ENCODE results near the gene GPS1. TPM values are rescaled to one million over a fixed set of nuclear protein-coding genes. Genes with fewer than 3 reads are reported as not detected.

The GPS1 gene
- total RNA-seq, 1 experiment from 2014 or later = 181 TPM

- TF ChIP-seq E2F1 (CRISPR knock-in tag; IDR thresholded peaks at IDR 0.05) = no peak
- TF ChIP-seq, protein P1, sequence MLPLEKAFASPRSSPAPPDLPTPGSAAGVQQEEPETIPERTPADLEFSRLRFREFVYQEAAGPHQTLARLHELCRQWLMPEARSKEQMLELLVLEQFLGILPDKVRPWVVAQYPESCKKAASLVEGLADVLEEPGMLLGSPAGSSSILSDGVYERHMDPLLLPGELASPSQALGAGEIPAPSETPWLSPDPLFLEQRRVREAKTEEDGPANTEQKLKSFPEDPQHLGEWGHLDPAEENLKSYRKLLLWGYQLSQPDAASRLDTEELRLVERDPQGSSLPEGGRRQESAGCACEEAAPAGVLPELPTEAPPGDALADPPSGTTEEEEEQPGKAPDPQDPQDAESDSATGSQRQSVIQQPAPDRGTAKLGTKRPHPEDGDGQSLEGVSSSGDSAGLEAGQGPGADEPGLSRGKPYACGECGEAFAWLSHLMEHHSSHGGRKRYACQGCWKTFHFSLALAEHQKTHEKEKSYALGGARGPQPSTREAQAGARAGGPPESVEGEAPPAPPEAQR (CRISPR knock-in tag; IDR thresholded peaks at IDR 0.05) = no peak
These were observed 34.0 kb upstream of the GPS1 start (continued) for GRCh38 chr17:82017612-82018151.

DNA sequence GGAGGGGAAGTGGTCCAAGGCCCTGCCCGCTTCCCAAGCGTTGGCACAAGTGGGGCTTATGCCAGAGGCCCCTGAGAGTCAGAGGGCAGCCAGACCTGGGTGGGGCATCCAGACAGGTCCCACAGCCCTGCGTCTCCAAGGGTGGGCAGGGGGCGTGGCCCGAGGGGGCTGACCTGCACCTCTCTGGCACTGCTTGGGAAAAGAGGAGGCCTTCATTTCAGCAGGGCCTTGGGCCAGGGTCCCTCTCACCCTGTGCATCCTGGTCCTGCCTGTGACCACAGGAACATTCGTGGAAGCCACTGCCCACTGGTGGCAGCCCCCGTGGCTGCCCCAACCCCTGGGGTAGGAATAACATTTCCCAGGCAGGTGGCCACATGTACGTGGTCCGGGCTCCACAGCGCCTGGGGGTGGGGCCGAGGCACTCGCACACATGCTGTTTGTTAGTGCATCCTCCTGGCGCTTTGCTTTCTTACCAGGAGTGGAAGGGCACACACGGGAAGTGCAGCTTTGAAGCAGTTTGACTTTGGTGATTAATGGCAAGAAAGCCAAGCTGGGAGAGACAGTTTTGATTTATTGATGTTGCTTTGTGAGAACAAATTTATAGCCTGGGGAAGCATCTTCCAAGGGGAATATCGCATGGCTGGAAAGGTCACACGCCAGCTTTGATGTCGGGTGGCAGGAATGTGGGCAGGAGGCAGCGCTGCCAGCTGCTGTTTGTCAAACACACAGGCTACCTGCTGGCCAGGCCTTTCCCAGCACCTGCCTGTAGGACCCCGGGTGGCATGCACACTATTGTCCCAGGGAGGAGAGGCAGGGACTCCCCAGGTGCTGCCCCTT is 33.3 kb upstream of the GPS1 start:
- H3K4me1 Mint-ChIP-seq = peaks cover 5% of the 10 kb centered on the region
- no peaks in the 10 kb centered on the region; the same call in 1 of the 2 replicates for H3K36me3 Mint-ChIP-seq
- no peak overlapping the region for H3K4me3 Mint-ChIP-seq
- ChIA-PET POLR2A (no interaction called here), CTCF (interaction anchor here (1.0 to 8.8 kb wide), 7 partner anchors 13 to 212 kb away, joined by 3 to 119 read pairs (median 4); partner anchors contain the start of genes DCXR, MAFG and RAC3)
- TF ChIP-seq FOXP1 (CRISPR knock-in tag; IDR thresholded peaks at IDR 0.05; ENCODE audit: borderline replicate concordance) (no peak), ZNF281 (CRISPR knock-in tag; IDR thresholded peaks at IDR 0.05) (no peak), GRHL2 (CRISPR knock-in tag; IDR thresholded peaks at IDR 0.05; ENCODE audit: insufficient replicate concordance, severe bottlenecking) (no peak), ATF1 (CRISPR knock-in tag; IDR thresholded peaks at IDR 0.05) (no peak), KAT7 (CRISPR knock-in tag; IDR thresholded peaks at IDR 0.05; ENCODE audit: borderline replicate concordance) (no peak), TCF7 (CRISPR knock-in tag; IDR thresholded peaks at IDR 0.05; ENCODE audit: low read depth) (no peak), NFE2L1 (CRISPR knock-in tag; IDR thresholded peaks at IDR 0.05) (no peak), JUN (CRISPR knock-in tag; IDR thresholded peaks at IDR 0.05) (no peak), CDX4 (CRISPR knock-in tag; IDR thresholded peaks at IDR 0.05; ENCODE audit: borderline replicate concordance) (no peak)
- TF ChIP-seq, protein P2, sequence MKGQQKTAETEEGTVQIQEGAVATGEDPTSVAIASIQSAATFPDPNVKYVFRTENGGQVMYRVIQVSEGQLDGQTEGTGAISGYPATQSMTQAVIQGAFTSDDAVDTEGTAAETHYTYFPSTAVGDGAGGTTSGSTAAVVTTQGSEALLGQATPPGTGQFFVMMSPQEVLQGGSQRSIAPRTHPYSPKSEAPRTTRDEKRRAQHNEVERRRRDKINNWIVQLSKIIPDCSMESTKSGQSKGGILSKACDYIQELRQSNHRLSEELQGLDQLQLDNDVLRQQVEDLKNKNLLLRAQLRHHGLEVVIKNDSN (CRISPR knock-in tag; IDR thresholded peaks at IDR 0.05) = no peak
- TF ChIP-seq, protein P3, sequence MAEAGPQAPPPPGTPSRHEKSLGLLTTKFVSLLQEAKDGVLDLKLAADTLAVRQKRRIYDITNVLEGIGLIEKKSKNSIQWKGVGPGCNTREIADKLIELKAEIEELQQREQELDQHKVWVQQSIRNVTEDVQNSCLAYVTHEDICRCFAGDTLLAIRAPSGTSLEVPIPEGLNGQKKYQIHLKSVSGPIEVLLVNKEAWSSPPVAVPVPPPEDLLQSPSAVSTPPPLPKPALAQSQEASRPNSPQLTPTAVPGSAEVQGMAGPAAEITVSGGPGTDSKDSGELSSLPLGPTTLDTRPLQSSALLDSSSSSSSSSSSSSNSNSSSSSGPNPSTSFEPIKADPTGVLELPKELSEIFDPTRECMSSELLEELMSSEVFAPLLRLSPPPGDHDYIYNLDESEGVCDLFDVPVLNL (CRISPR knock-in tag; IDR thresholded peaks at IDR 0.05; ENCODE audit: borderline replicate concordance, low read depth) = no peak
- TF ChIP-seq, protein P4, sequence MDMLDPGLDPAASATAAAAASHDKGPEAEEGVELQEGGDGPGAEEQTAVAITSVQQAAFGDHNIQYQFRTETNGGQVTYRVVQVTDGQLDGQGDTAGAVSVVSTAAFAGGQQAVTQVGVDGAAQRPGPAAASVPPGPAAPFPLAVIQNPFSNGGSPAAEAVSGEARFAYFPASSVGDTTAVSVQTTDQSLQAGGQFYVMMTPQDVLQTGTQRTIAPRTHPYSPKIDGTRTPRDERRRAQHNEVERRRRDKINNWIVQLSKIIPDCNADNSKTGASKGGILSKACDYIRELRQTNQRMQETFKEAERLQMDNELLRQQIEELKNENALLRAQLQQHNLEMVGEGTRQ (CRISPR knock-in tag; IDR thresholded peaks at IDR 0.05) = no peak
- no peak for ATAC-seq
- no peak overlapping the region; the same call in 1 of the 2 replicates for H3K27ac Mint-ChIP-seq
- H3K27me3 Mint-ChIP-seq (ENCODE audit: low read depth) = no peaks in the 10 kb centered on the region
- DNase-seq (ENCODE audit: low spot score) = no peak
- H3K9me3 Mint-ChIP-seq = no peaks in the 10 kb centered on the region
